Testis (tissue), 3 donors: ENCODE results near the gene PLCB2. TPM values are rescaled to one million over a fixed set of nuclear protein-coding genes. Genes with fewer than 3 reads are reported as not detected.
A peak's percentile ranks its signal among the peaks of the same experiment; 100 is the strongest.

Experiments used
- DNase-seq: peaks from one replicate; pipeline ENCODE4 v3.0.0-alpha.2; 2019
- H3K27ac ChIP-seq, 2 donors: fragments of 200-600 bp; sonication (generic); one replicate each; pipeline ENCODE4 v1.5.1; 2019
- H3K27me3 ChIP-seq: fragments of 200-600 bp; sonication (generic); one replicate; pipeline ENCODE4 v1.5.1; 2019
- H3K36me3 ChIP-seq: fragments of 200-600 bp; sonication (generic); one replicate; pipeline ENCODE4 v1.5.1; 2017; ENCODE audit warnings: low read depth; ENCODE audit errors: missing control alignments
- H3K4me1 ChIP-seq: fragments of 200-600 bp; sonication (generic); one replicate; pipeline ENCODE4 v1.5.1; 2019
- H3K4me3 ChIP-seq, 2 donors: fragments of 200-600 bp; sonication (generic); one replicate each; pipeline ENCODE4 v1.5.1; 2017 to 2019
- H3K9me3 ChIP-seq: fragments of 200-600 bp; sonication (generic); one replicate; pipeline ENCODE4 v1.5.1; 2017
- CTCF ChIP-seq, 3 experiments: fragments of 450-650 bp in 2 of 3; fragments of 200-600 bp in 1 of 3; sonication (generic) in 1 of 3; IDR thresholded peaks; one replicate each; pipeline ENCODE4 v1.5.1; 2016 to 2019; ENCODE audit warnings: antibody characterized with exemption in 3 of 3, mild to moderate bottlenecking in 2 of 3, moderate library complexity in 1 of 3
- POLR2A ChIP-seq: fragments of 450-650 bp; IDR thresholded peaks from one replicate; pipeline ENCODE4 v1.6.1; 2017; ENCODE audit warnings: antibody characterized with exemption, mild to moderate bottlenecking, moderate library complexity
- WGBS, 2 donors: methylation state at CpG; one replicate each; pipeline ENCODE4 v1.1.5; 2018; 5-methylcytosine and 5-hydroxymethylcytosine counted together
- intact Hi-C: fragments of 100-400 bp; cut with DNase I; formaldehyde crosslinking; loops from one replicate; pipeline ENCODE4 v1.15.1; 2023; ENCODE audit warnings: low total_unique reads
- polyA plus RNA-seq: library from polyadenylated mRNA; stranded (reverse); fragments of 350-450 nt; fragmentation: Illumina TruSeq; extraction: RNeasy Lipid Tissue Mini Kit (QIAGEN cat#74804); gene quantifications from one replicate; pipeline ENCODE4 v1.2.3, GENCODE V29; 2014; ENCODE audit warnings: low read depth, low replicate concordance; ENCODE audit not compliant: insufficient read depth
- total RNA-seq, 2 donors: library from RNA; depleted of rRNA; stranded (reverse); fragments of >200 nt; gene quantifications; one replicate each; pipeline ENCODE4 v1.2.3, GENCODE V29; 2016

The PLCB2 gene
- total and polyA plus RNA-seq, 3 donors from 2014 or later, result 8.8 to 13.6 (median 9.7) TPM

- H3K27me3 ChIP-seq, result no peaks in the 10 kb centered on the region
- H3K36me3 ChIP-seq, result no peaks in the 10 kb centered on the region
- intact Hi-C loops, result loop anchor here (10.0 kb wide), 1 partner anchor 140 kb away; no protein-coding TSS in a partner anchor
- TF ChIP-seq POLR2A (no peak), CTCF (IDR thresholded peaks at IDR 0.05) (no peak)
- H3K4me3 ChIP-seq, result no peak overlapping the region
- no peak for DNase-seq
- 68 to 76% methylated on average over 4 of the region's 4 CpGs for WGBS, 2 donors
- H3K4me1 ChIP-seq, result no peaks in the 10 kb centered on the region
- H3K27ac ChIP-seq, result no peak overlapping the region
- no peaks in the 10 kb centered on the region for H3K9me3 ChIP-seq
Observed at GRCh38 chr15:40285151-40285550, 22.6 kb downstream of the PLCB2 start.

GRCh38 chr15:40283615-40284300 lies 24.0 kb downstream of the PLCB2 start:
- H3K27me3 ChIP-seq, result no peaks in the 10 kb centered on the region

GRCh38 chr15:40282869-40283614 lies 24.7 kb downstream of the PLCB2 start, which contains the start of gene ANKRD63:
Gene ANKRD63 (minus strand): TSS chr15:40283064. CDS start chr15:40282586, 478 bp downstream.
- Histone ChIP-seq H3K27me3 (no peaks in the 10 kb centered on the region), H3K36me3 (no peaks in the 10 kb centered on the region)

More at GRCh38 chr15:40283615-40284300, 24.0 kb downstream of the PLCB2 start:
- no peaks in the 10 kb centered on the region for H3K9me3 ChIP-seq
- H3K4me3 ChIP-seq, result peak overlapping the region; percentile 41 to 59
- peaks cover 10% of the 10 kb centered on the region for H3K4me1 ChIP-seq
- TF ChIP-seq POLR2A, result no peak
- TF ChIP-seq CTCF (IDR thresholded peaks at IDR 0.05), result no peak
- WGBS, 2 donors, result 33 to 37% methylated on average over 29 to 33 of the region's 33 CpGs
- intact Hi-C loops, result loop anchor here (10.0 kb wide), 1 partner anchor 141 kb away; no protein-coding TSS in a partner anchor
- no peak overlapping the region for H3K27ac ChIP-seq
- no peaks in the 10 kb centered on the region for H3K36me3 ChIP-seq
- no peak for DNase-seq

More at GRCh38 chr15:40282869-40283614, 24.7 kb downstream of the PLCB2 start, which contains the start of gene ANKRD63:
- TF ChIP-seq POLR2A (no peak), CTCF (IDR thresholded peaks at IDR 0.05) (no peak)
- DNase-seq, result no peak
- Histone ChIP-seq H3K27ac (no peak within 1 kb of the TSS), H3K4me3 (peak within 1 kb of the TSS; percentile 41 to 59), H3K4me1 (peaks cover 15% of the 10 kb centered on the region), H3K9me3 (no peaks in the 10 kb centered on the region)
- WGBS, 2 donors, result 13 to 44% methylated on average over 6 to 18 of the region's 76 CpGs
- intact Hi-C loops, result loop anchor here (10.0 kb wide), 1 partner anchor 142 kb away; no protein-coding TSS in a partner anchor
